GM21423 (cell line): ENCODE results near the gene PLA2G6.
"Not testable (repeated sequence)": the region's sequence is repeated elsewhere in the genome, so short reads cannot be mapped to it uniquely, and the experiment has no call there.

Source experiments
- ATAC-seq: cut with Tn5 transposase; IDR thresholded peaks from one replicate; pipeline ENCODE4 v1.9.1; 2021; ENCODE audit warnings: mild to moderate bottlenecking, moderate library complexity; ENCODE audit not compliant: unreplicated experiment

PLA2G6 gene

GRCh38 chr22:38169116-38169515 is 12.5 kb downstream of the PLA2G6 start:
- ATAC-seq = no peak

DNA sequence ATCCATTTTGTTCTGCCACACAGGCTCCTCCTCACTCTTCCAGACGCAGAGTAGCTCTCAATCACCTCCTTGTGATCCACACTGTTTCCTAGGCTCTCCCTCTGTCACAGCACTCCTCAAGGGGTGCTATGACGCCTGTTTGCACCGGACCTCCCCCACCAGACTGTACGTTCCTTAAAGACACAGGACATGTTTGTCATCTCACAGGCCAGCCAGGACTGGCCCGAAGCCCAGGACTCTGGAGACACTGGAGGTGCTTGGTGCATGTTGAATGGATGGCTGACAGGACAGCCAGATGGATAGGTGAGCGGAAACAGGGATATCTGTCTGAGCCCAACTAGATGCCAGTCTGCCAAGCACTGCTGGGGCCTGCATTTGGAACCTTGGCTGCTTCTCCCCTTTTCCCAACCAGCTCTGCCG is 13.6 kb downstream of the PLA2G6 start:
- ATAC-seq = no peak

- no peak for ATAC-seq
Measured at GRCh38 chr22:38165922-38166593, 15.6 kb downstream of the PLA2G6 start.

- no peak for ATAC-seq
Measured at GRCh38 chr22:38164551-38164918, 17.1 kb downstream of the PLA2G6 start.

- no peak for ATAC-seq
Measured at GRCh38 chr22:38163844-38164550, 17.6 kb downstream of the PLA2G6 start.

DNA sequence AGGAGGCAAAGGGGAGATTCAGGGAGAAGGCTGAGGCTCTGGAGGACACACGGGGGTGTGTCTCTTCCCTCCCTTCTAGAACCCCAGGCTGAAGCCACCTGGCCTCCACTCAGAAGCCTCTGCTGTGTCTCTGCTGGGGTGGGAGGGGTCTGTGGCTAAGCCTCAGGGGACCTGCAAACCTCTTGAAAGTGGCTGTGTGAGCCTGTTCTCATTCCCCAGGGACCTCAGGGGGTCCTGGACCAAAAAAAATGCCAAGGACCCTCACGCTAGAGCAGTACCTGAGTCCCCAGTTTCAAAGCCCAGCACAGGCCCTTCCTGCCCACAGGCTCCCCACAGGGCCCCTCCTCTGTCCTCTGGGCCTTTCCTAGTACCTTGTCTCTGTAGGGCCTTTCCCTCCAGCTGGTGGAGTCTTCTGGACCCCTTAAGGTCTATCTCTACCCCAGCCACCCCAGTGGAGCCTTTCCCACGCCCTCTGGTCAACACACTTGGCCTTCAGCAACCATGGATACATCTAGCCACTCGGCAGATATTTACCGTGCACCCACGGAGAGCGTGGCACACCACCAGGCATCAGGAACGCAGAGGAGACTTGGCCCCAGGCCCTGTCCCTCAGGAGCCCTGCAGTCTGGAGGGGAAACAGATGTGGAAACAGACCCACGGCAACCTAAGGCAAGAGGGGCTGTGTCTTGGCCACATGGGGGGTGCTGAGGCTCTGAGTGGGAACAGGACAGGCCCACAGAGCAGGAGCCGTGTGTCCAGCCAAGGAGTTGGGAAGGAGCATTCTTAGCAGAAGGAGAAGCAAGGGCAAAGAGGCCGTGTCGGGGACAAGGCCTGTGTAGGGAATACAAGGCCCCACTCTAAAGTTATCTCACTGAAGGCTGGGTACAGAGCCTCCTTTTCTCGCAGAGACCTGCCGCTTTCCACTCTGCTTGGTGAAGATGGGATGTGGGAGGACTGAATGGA is 18.5 kb downstream of the PLA2G6 start:
- ATAC-seq = peak; percentile 42

- ATAC-seq = no peak
Measured at GRCh38 chr22:38155703-38156102, 25.9 kb downstream of the PLA2G6 start.

DNA sequence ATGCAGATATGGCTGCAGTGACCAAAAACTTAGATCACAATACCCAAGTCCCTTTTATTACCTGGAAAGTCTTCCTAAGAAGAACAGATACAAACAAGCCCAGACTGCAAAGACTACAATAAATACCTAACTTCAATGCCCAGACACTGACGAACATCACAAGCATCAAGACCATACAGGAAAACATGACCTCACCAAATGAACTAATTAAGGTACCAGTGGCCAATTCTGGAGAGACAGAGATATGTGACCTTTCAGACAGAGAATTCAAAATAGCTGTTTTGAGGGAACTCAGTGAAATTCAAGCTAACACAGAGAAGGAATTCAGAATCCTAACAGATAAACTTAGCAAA is 27.1 kb downstream of the PLA2G6 start:
- ATAC-seq = not testable (repeated sequence)

DNA sequence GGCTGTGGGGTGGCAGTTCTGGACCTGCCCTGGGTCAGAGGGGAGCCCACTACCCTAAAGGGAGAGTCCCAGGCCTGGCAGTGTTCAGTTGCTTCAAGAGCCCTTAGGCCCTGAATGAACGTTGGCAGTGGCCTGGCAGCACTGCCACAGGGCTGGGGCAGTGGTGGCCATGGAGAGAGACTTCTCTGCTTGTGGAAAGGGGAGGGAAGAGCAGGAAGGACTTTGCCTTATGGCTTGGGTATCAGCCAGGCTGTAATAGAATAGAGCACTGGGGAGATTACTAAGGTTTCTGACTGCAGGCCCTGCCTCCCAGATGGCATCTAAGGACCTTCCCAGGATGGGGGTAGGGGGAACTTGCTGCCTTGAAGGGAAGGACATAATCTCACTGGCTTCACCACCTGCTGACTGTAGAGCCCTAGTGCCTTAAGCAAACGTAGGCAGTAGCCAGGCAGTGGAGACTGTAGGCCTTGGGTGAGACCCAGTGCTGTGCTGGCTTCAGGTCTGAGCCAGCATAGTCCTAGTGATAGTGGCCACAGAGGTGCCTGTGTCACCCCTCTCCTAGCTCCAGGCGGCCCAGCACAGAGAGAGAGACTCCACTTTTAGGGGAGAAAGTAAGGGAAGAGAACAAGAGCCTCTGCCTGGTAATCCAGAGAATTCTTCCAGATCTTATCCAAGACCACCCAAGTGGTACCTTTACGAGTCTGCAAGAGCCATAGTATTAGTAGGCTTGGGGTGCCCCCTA is 27.6 kb downstream of the PLA2G6 start:
- no peak for ATAC-seq

- ATAC-seq = no peak
Measured at GRCh38 chr22:38151126-38151500, 30.5 kb downstream of the PLA2G6 start.

DNA sequence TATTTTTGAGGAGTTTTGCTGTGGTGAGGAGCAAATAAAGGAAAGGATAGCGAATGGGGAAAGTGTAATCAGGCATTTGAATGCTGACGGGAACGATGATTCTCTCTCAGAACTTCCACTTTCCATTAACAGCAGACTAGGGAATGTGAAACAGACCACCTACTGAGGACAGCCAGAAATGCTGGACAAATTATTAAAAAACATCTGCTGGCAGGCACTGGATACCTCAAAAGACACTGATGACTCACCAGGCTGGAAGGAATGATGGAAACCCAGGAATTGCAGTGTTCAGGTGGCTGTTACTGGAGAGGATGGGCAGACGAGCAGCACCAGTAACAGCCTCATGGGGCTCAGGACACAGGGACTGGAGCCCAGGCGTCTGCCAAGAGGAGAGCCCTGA is 33.4 kb downstream of the PLA2G6 start:
- no peak for ATAC-seq

- not testable (repeated sequence) for ATAC-seq
Measured at GRCh38 chr22:38146166-38146565, 35.5 kb downstream of the PLA2G6 start.

- ATAC-seq = no peak
Measured at GRCh38 chr22:38144025-38144405, 37.6 kb downstream of the PLA2G6 start.

- ATAC-seq = no peak
Measured at GRCh38 chr22:38142606-38143005, 39.0 kb downstream of the PLA2G6 start.

DNA sequence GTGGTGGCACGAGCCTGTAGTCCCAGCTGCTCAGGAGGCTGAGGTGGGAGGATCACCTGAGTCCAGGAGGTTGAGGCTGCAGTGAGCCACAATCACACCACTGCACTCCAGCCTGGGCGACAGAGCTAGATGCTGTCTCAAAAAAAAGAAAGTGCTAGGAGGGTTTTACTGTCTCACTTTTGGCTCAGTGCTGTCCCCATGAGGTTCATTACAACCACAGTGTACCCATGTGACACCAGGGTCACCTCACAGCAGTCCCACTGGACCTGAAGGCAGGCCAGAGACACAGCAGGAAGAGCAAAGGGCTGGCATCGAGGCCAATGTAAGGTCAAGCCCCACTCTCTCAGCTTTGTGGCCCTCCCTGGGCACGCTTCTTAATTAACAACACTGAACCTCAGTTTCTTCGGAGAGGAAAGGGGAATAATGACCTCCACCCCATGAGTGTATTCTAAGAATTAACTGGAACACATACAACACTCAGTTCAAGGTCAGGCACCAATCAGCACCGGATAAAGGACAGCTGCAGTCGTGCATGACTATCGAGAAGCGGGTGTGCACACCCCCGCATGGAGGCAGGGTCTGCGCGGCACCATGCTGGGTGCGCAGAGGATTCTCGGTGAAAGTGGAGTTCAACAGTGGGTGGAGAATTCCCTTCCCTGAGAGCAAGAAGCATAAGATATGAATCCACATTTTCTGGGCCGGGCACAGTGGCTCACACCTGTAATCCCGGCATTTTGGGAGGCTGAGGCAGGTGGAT is 40.2 kb downstream of the PLA2G6 start:
- ATAC-seq = no peak

GRCh38 chr22:38139901-38140300 is 41.7 kb downstream of the PLA2G6 start:
- ATAC-seq = no peak

- ATAC-seq = no peak
Measured at GRCh38 chr22:38138961-38139360, 42.7 kb downstream of the PLA2G6 start.

GRCh38 chr22:38137876-38138687 is 43.5 kb downstream of the PLA2G6 start:
- no peak for ATAC-seq

- ATAC-seq = no peak
Measured at GRCh38 chr22:38136607-38137006, 45.0 kb downstream of the PLA2G6 start.
